Hepatocyte (in vitro differentiated cells): ENCODE measurements around the gene TMEM245. TPM values are rescaled to one million over a fixed set of nuclear protein-coding genes. Genes with fewer than 3 reads are reported as not detected.
"Not testable (repeated sequence)": the region's sequence is repeated elsewhere in the genome, so short reads cannot be mapped to it uniquely, and the experiment has no call there.

Experiments
- DNase-seq: peaks from one replicate; pipeline ENCODE4 v3.0.0-alpha.2; 2016; ENCODE audit warnings: low spot score
- H2AFZ ChIP-seq: fragments of 200-600 bp; sonication (generic); 2 replicates; pipeline ENCODE4 v1.6.0; 2016; ENCODE audit warnings: antibody characterized with exemption, mild to moderate bottlenecking
- H3K27ac ChIP-seq: fragments of 200-600 bp; sonication (generic); 2 replicates; pipeline ENCODE4 v1.5.1; 2016; ENCODE audit warnings: mild to moderate bottlenecking
- H3K27me3 ChIP-seq: fragments of 200-600 bp; sonication (generic); 2 replicates; pipeline ENCODE4 v1.6.1; 2016
- H3K36me3 ChIP-seq: fragments of 200-600 bp; sonication (generic); replicated peaks from 2 replicates; pipeline ENCODE4 v1.5.1; 2016; ENCODE audit warnings: low read depth; ENCODE audit not compliant: insufficient read depth
- H3K4me1 ChIP-seq: fragments of 200-600 bp; sonication (generic); 2 replicates; pipeline ENCODE4 v1.5.1; 2016; ENCODE audit warnings: mild to moderate bottlenecking, moderate library complexity; ENCODE audit not compliant: insufficient read depth
- H3K4me2 ChIP-seq: fragments of 200-600 bp; sonication (generic); 2 replicates; pipeline ENCODE4 v1.6.0; 2016
- H3K4me3 ChIP-seq: fragments of 200-600 bp; sonication (generic); 2 replicates; pipeline ENCODE4 v1.5.1; 2016; ENCODE audit warnings: mild to moderate bottlenecking
- H3K79me2 ChIP-seq: fragments of 200-600 bp; sonication (generic); 2 replicates; pipeline ENCODE4 v1.6.0; 2017; ENCODE audit warnings: mild to moderate bottlenecking
- H3K9me2 ChIP-seq: fragments of 200-600 bp; sonication (generic); replicated peaks from 2 replicates; pipeline ENCODE4 v1.6.0; 2017; ENCODE audit warnings: mild to moderate bottlenecking; ENCODE audit not compliant: insufficient read depth
- H3K9me3 ChIP-seq: fragments of 200-600 bp; sonication (generic); 2 replicates; pipeline ENCODE4 v1.5.1; 2016; ENCODE audit warnings: low read depth, mild to moderate bottlenecking
- H4K20me1 ChIP-seq: fragments of 200-600 bp; sonication (generic); 2 replicates; pipeline ENCODE4 v1.6.0; 2016; ENCODE audit warnings: mild to moderate bottlenecking; ENCODE audit not compliant: insufficient read depth, poor library complexity, severe bottlenecking
- CTCF ChIP-seq: fragments of 200-600 bp; sonication (generic); IDR thresholded peaks from 2 replicates; pipeline ENCODE4 v1.5.1; 2016; ENCODE audit warnings: antibody characterized with exemption, mild to moderate bottlenecking; ENCODE audit not compliant: poor library complexity
- EZH2 ChIP-seq: fragments of 200-600 bp; sonication (generic); IDR thresholded peaks from 2 replicates; pipeline ENCODE4 v1.6.1; 2016; ENCODE audit warnings: antibody characterized with exemption, mild to moderate bottlenecking, borderline replicate concordance
- EZH2phosphoT487 ChIP-seq: fragments of 200-600 bp; sonication (generic); IDR thresholded peaks from one replicate; pipeline ENCODE4 v1.6.1; 2018; ENCODE audit warnings: antibody characterized with exemption, mild to moderate bottlenecking, low read depth, moderate library complexity; ENCODE audit not compliant: unreplicated experiment, severe bottlenecking
- WGBS: methylation state at CpG from one replicate; pipeline ENCODE4 v1.1.6; 2016; ENCODE audit warnings: low lambda C conversion rate; ENCODE audit errors: missing lambda C conversion rate; 5-methylcytosine and 5-hydroxymethylcytosine counted together
- microRNA counts: library from miRNA; unstranded; fragments of <30 nt; microRNA quantifications from one replicate; lab custom pipeline; 2017
- microRNA-seq: library from miRNA; unstranded; fragments of <30 nt; microRNA quantifications from one replicate; pipeline ENCODE4, GENCODE V29; 2017
- polyA plus RNA-seq: library from polyadenylated mRNA; unstranded; fragments of >200 nt; fragmentation: Nextera tagmentation; extraction: Ambion mirVana; gene quantifications from 2 replicates; pipeline ENCODE4 v1.2.1, GENCODE V29; 2016
- small RNA-seq: library from RNA; depleted of rRNA; stranded (forward); fragments of <200 nt; gene quantifications from one replicate; pipeline ENCODE3, GENCODE V24; 2014
- total RNA-seq: library from RNA; depleted of rRNA; stranded (reverse); fragments of >200 nt; gene quantifications from 2 replicates; pipeline ENCODE4 v1.2.3, GENCODE V29; 2014

Gene TMEM245
- total and polyA plus RNA-seq, 2 experiments from 2014 or later: 63.5 to 122 TPM

GRCh38 chr9:108972186-108972585 is 147.6 kb downstream of the TMEM245 start:
- TF ChIP-seq EZH2 (no peak), EZH2phosphoT487 (no peak), CTCF (no peak)
- Histone ChIP-seq H3K4me2 (no peak overlapping the region), H3K27ac (peak overlapping the region; percentile 8)

GRCh38 chr9:108971392-108971791 is 148.4 kb downstream of the TMEM245 start:
- WGBS: 100% methylated on average over 2 of the region's 2 CpGs
- not testable (repeated sequence) for H2AFZ ChIP-seq

More at GRCh38 chr9:108972186-108972585, 147.6 kb downstream of the TMEM245 start:
- Histone ChIP-seq H3K4me3 (no peak overlapping the region), H3K4me1 (no peaks in the 10 kb centered on the region), H3K9me2 (no peaks in the 10 kb centered on the region), H3K36me3 (no peaks in the 10 kb centered on the region), H4K20me1 (no peaks in the 10 kb centered on the region), H3K79me2 (no peaks in the 10 kb centered on the region), H3K27me3 (no peaks in the 10 kb centered on the region), H3K9me3 (no peaks in the 10 kb centered on the region), H2AFZ (no peak overlapping the region)
- DNase-seq: no peak
- 78% methylated on average over 3 of the region's 3 CpGs for WGBS

GRCh38 chr9:108967916-108968315 is 151.8 kb downstream of the TMEM245 start:
- H3K36me3 ChIP-seq: no peaks in the 10 kb centered on the region
- no peaks in the 10 kb centered on the region for H3K4me1 ChIP-seq
- DNase-seq: no peak
- no peak overlapping the region for H3K4me2 ChIP-seq
- no peak for TF ChIP-seq EZH2
- no peak for TF ChIP-seq EZH2phosphoT487
- no peak for TF ChIP-seq CTCF
- no peak overlapping the region for H2AFZ ChIP-seq
- H3K27me3 ChIP-seq: no peaks in the 10 kb centered on the region
- H3K27ac ChIP-seq: no peak overlapping the region
- no peaks in the 10 kb centered on the region for H3K79me2 ChIP-seq
- H4K20me1 ChIP-seq: no peaks in the 10 kb centered on the region
- no peak overlapping the region for H3K4me3 ChIP-seq
- H3K9me3 ChIP-seq: no peaks in the 10 kb centered on the region
- no peaks in the 10 kb centered on the region for H3K9me2 ChIP-seq

More at GRCh38 chr9:108971392-108971791, 148.4 kb downstream of the TMEM245 start:
- not testable (repeated sequence) for H3K9me2 ChIP-seq, H4K20me1 ChIP-seq, H3K4me1 ChIP-seq, H3K27me3 ChIP-seq, DNase-seq, H3K36me3 ChIP-seq, H3K4me2 ChIP-seq, H3K4me3 ChIP-seq, H3K79me2 ChIP-seq, H3K27ac ChIP-seq, H3K9me3 ChIP-seq

MicroRNAs within 50 kb of the gene (microRNA counts, 767-probe panel; counts per million panel counts)
- microRNA hsa-miR-32-5p (lab: Ali Mortazavi, UCI): 6,409 counts per million, percentile 29 among the panel's probes with 10 or more counts

Small RNA genes lying within 50 kb of the gene (microRNA-seq; reads per million reads assigned to microRNA genes)
- gene MIR32: 519 reads per million, percentile 73 among the genes with 10 or more reads in this experiment

Small RNA genes lying within 50 kb of the gene (small RNA-seq; reads per million reads assigned to genes)
- gene MIR32: 3.6 reads per million, percentile 91 among the genes with 10 or more reads in this experiment
- not detected for gene RF00019

Other genes with a start within 250 kb of the TMEM245 start
- 49.7 and 68.6 TPM in 2 replicates for gene ELP1, start 185.8 kb downstream of the TMEM245 start, total RNA-seq
- 20.9 and 34.8 TPM in 2 replicates for gene ELP1, start 185.8 kb downstream of the TMEM245 start, polyA plus RNA-seq
- gene ABITRAM, start 185.5 kb downstream of the TMEM245 start, total RNA-seq: 13.7 and 16.4 TPM in 2 replicates
- gene ABITRAM, start 185.5 kb downstream of the TMEM245 start, polyA plus RNA-seq: 19.7 and 24.4 TPM in 2 replicates
- gene CTNNAL1, start 106.4 kb downstream of the TMEM245 start, total RNA-seq: 46.3 and 54.5 TPM in 2 replicates
- gene CTNNAL1, start 106.4 kb downstream of the TMEM245 start, polyA plus RNA-seq: 57.4 and 64.1 TPM in 2 replicates
- 4.4 and 5.0 TPM in 2 replicates for gene FRRS1L, start 47.3 kb upstream of the TMEM245 start, total RNA-seq
- gene FRRS1L, start 47.3 kb upstream of the TMEM245 start, polyA plus RNA-seq: 2.0 and 2.6 TPM in 2 replicates
- 20.6 and 23.1 TPM in 2 replicates for gene EPB41L4B, start 201.1 kb upstream of the TMEM245 start, total RNA-seq
- 11.1 and 12.2 TPM in 2 replicates for gene EPB41L4B, start 201.1 kb upstream of the TMEM245 start, polyA plus RNA-seq